Cortex of kidney (tissue), 1 donor: ENCODE results near the gene IL17D.

Experiments
- DNase-seq: peaks from one replicate; lab custom pipeline; 2025; lab: John Stamatoyannopoulos, UW

The IL17D gene

GRCh38 chr13:20691616-20692015 lies 11.9 kb upstream of the IL17D start:
- DNase-seq, result no peak

GRCh38 chr13:20696073-20696472 lies 7.4 kb upstream of the IL17D start:
- DNase-seq, result no peak

- DNase-seq, result no peak
Observed at GRCh38 chr13:20699715-20700114, 3.8 kb upstream of the IL17D start.

- DNase-seq, result no peak
Observed at GRCh38 chr13:20700288-20700687, 3.2 kb upstream of the IL17D start.

- no peak for DNase-seq
Observed at GRCh38 chr13:20701461-20701860, 2.0 kb upstream of the IL17D start.

- DNase-seq, result no peak
Observed at GRCh38 chr13:20702530-20702914, 977 bp upstream of the IL17D start.

GRCh38 chr13:20703780-20704458 lies 420 bp downstream of the IL17D start:
- DNase-seq, result no peak

GRCh38 chr13:20704459-20705069 lies 1.1 kb downstream of the IL17D start:
- DNase-seq, result no peak

GRCh38 chr13:20706661-20707060 lies 3.2 kb downstream of the IL17D start:
- DNase-seq, result no peak

- DNase-seq, result no peak
Observed at GRCh38 chr13:20708216-20708615, 4.7 kb downstream of the IL17D start.

GRCh38 chr13:20709369-20709768 lies 5.9 kb downstream of the IL17D start:
- DNase-seq, result no peak

- DNase-seq, result no peak
Observed at GRCh38 chr13:20709782-20710181, 6.3 kb downstream of the IL17D start.

GRCh38 chr13:20711301-20712044 lies 8.0 kb downstream of the IL17D start:
- DNase-seq, result no peak

- no peak for DNase-seq
Observed at GRCh38 chr13:20713014-20713376, 9.5 kb downstream of the IL17D start.

- DNase-seq, result no peak
Observed at GRCh38 chr13:20713751-20714150, 10.3 kb downstream of the IL17D start.

GRCh38 chr13:20714161-20714560 lies 10.7 kb downstream of the IL17D start:
- DNase-seq, result no peak

GRCh38 chr13:20714563-20715329 lies 11.2 kb downstream of the IL17D start:
- DNase-seq, result no peak

GRCh38 chr13:20715330-20715712 lies 11.8 kb downstream of the IL17D start:
- no peak for DNase-seq

GRCh38 chr13:20716951-20717350 lies 13.5 kb downstream of the IL17D start:
- DNase-seq, result no peak

- DNase-seq, result no peak
Observed at GRCh38 chr13:20717581-20718542, 14.4 kb downstream of the IL17D start.

GRCh38 chr13:20718958-20719566 lies 15.6 kb downstream of the IL17D start:
- no peak for DNase-seq
